ENCODE results near the gene UNC13C. TPM values are rescaled to one million over a fixed set of nuclear protein-coding genes. Genes with fewer than 3 reads are reported as not detected.

The UNC13C gene
- polyA plus RNA-seq, 1 of the 3 experiments (the other 2 are of a cell fraction), result not detected

- TF ChIP-seq CTCF (IDR thresholded peaks at IDR 0.05) (no peak), ELF1 (IDR thresholded peaks at IDR 0.05) (no peak), NRF1 (IDR thresholded peaks at IDR 0.05; ENCODE audit: low read depth, low read length) (no peak), MXI1 (IDR thresholded peaks at IDR 0.05; ENCODE audit: low read depth, low read length) (no peak), SMC3 (IDR thresholded peaks at IDR 0.05; ENCODE audit: low read depth, low read length) (no peak)
These were observed 248.2 kb downstream of the UNC13C start (continued) for GRCh38 chr15:54226455-54226854.

DNA sequence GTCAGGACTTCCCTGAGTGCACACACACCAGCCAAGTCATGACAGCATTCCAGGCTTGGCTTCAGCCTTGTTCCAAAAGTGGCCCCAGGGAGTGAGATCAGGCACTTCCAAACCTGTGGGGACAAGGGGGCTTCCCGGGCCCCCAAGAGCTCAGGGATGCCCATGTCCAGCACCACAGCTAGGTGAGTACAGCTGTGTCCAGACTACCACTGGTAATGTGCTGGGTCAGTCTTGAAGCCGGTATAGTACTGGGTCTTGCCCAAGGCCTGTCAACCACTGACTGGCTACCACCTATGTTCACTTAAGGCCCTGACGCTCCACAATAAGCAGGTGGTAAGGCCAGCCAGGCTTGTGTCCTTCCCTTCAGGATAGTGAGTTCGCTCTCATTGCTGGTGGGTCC is 249.3 kb downstream of the UNC13C start:
- H3K27me3 ChIP-seq (ENCODE audit: insufficient read depth), result no peaks in the 10 kb centered on the region
- WGBS (ENCODE audit: low lambda C conversion rate), result 17% methylated on average over 1 of the region's 4 CpGs
- no peak overlapping the region for H3K4me3 ChIP-seq (ENCODE audit: low read depth in 2 of 2, low read length in 1 of 2)
- no peaks in the 10 kb centered on the region for H3K36me3 ChIP-seq (replicated peaks in 1 of 2; ENCODE audit: control insufficient read depth in 1 of 2, insufficient read depth in 2 of 2, low read length in 1 of 2)
- ChIA-PET CTCF (no interaction called here), POLR2A (no interaction called here)
- no peaks in the 10 kb centered on the region for H4K20me1 ChIP-seq (ENCODE audit: insufficient read depth)
- H3K4me2 ChIP-seq, result no peak overlapping the region
- H3K9ac ChIP-seq, result no peak overlapping the region
- H3K27ac ChIP-seq (ENCODE audit: low read depth in 2 of 2, low read length in 1 of 2), result no peak overlapping the region
- H3K79me2 ChIP-seq (ENCODE audit: insufficient read depth), result no peaks in the 10 kb centered on the region
- no peak for DNase-seq
- TF ChIP-seq USF2 (IDR thresholded peaks at IDR 0.05; ENCODE audit: borderline replicate concordance, low read depth, low read length) (no peak), FOXJ3 (CRISPR knock-in tag; IDR thresholded peaks at IDR 0.05) (no peak), SIN3A (IDR thresholded peaks at IDR 0.05; ENCODE audit: borderline replicate concordance, low read depth, low read length) (no peak), TEAD4 (IDR thresholded peaks at IDR 0.05; ENCODE audit: borderline replicate concordance, insufficient read depth) (no peak)
- H3F3A ChIP-seq (replicated peaks; ENCODE audit: insufficient read depth), result no peaks in the 10 kb centered on the region
- no peaks in the 10 kb centered on the region for H3K9me3 ChIP-seq
- no peaks in the 10 kb centered on the region for H3K4me1 ChIP-seq (ENCODE audit: control insufficient read depth in 1 of 2, insufficient read depth in 2 of 2, low read depth in 1 of 2, low read length in 1 of 2)
- H2AFZ ChIP-seq (ENCODE audit: low read depth), result no peak overlapping the region
- H3K9me2 ChIP-seq, result no peaks in the 10 kb centered on the region

- Histone ChIP-seq H3K9me3 (no peaks in the 10 kb centered on the region), H3K4me3 (ENCODE audit: low read depth in 2 of 2, low read length in 1 of 2) (no peak overlapping the region), H3K9me2 (no peaks in the 10 kb centered on the region), H3K36me3 (replicated peaks in 1 of 2; ENCODE audit: control insufficient read depth in 1 of 2, insufficient read depth in 2 of 2, low read length in 1 of 2) (no peaks in the 10 kb centered on the region), H3K27me3 (ENCODE audit: insufficient read depth) (no peaks in the 10 kb centered on the region; the same call in 1 of the 2 replicates), H3K4me2 (no peak overlapping the region), H3K4me1 (ENCODE audit: control insufficient read depth in 1 of 2, insufficient read depth in 2 of 2, low read depth in 1 of 2, low read length in 1 of 2) (no peaks in the 10 kb centered on the region), H3F3A (replicated peaks; ENCODE audit: insufficient read depth) (no peaks in the 10 kb centered on the region), H3K27ac (ENCODE audit: low read depth in 2 of 2, low read length in 1 of 2) (no peak overlapping the region), H3K79me2 (ENCODE audit: insufficient read depth) (no peaks in the 10 kb centered on the region), H3K9ac (no peak overlapping the region), H4K20me1 (ENCODE audit: insufficient read depth) (no peaks in the 10 kb centered on the region), H2AFZ (ENCODE audit: low read depth) (no peak overlapping the region)
- ChIA-PET CTCF (no interaction called here), POLR2A (no interaction called here)
- DNase-seq, result no peak
- WGBS (ENCODE audit: low lambda C conversion rate), result 3% methylated on average over 3 of the region's 3 CpGs
- TF ChIP-seq SIN3A (IDR thresholded peaks at IDR 0.05; ENCODE audit: borderline replicate concordance, low read depth, low read length), result no peak
- no peak for TF ChIP-seq EP300 (IDR thresholded peaks at IDR 0.05; ENCODE audit: borderline replicate concordance in 1 of 2, low read depth in 1 of 2, low read length in 1 of 2)
- TF ChIP-seq, protein P1, sequence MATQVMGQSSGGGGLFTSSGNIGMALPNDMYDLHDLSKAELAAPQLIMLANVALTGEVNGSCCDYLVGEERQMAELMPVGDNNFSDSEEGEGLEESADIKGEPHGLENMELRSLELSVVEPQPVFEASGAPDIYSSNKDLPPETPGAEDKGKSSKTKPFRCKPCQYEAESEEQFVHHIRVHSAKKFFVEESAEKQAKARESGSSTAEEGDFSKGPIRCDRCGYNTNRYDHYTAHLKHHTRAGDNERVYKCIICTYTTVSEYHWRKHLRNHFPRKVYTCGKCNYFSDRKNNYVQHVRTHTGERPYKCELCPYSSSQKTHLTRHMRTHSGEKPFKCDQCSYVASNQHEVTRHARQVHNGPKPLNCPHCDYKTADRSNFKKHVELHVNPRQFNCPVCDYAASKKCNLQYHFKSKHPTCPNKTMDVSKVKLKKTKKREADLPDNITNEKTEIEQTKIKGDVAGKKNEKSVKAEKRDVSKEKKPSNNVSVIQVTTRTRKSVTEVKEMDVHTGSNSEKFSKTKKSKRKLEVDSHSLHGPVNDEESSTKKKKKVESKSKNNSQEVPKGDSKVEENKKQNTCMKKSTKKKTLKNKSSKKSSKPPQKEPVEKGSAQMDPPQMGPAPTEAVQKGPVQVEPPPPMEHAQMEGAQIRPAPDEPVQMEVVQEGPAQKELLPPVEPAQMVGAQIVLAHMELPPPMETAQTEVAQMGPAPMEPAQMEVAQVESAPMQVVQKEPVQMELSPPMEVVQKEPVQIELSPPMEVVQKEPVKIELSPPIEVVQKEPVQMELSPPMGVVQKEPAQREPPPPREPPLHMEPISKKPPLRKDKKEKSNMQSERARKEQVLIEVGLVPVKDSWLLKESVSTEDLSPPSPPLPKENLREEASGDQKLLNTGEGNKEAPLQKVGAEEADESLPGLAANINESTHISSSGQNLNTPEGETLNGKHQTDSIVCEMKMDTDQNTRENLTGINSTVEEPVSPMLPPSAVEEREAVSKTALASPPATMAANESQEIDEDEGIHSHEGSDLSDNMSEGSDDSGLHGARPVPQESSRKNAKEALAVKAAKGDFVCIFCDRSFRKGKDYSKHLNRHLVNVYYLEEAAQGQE (IDR thresholded peaks at IDR 0.05; ENCODE audit: low read depth, low read length), result no peak
- TF ChIP-seq FOSL2 (IDR thresholded peaks at IDR 0.05; ENCODE audit: borderline replicate concordance, low read depth), result no peak
- TF ChIP-seq, protein P2, sequence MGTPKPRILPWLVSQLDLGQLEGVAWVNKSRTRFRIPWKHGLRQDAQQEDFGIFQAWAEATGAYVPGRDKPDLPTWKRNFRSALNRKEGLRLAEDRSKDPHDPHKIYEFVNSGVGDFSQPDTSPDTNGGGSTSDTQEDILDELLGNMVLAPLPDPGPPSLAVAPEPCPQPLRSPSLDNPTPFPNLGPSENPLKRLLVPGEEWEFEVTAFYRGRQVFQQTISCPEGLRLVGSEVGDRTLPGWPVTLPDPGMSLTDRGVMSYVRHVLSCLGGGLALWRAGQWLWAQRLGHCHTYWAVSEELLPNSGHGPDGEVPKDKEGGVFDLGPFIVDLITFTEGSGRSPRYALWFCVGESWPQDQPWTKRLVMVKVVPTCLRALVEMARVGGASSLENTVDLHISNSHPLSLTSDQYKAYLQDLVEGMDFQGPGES (IDR thresholded peaks at IDR 0.05; ENCODE audit: low read depth, low read length), result no peak
- TF ChIP-seq EZH2phosphoT487 (IDR thresholded peaks at IDR 0.05; ENCODE audit: borderline replicate concordance, low read depth), result no peak
- TF ChIP-seq, protein P3, sequence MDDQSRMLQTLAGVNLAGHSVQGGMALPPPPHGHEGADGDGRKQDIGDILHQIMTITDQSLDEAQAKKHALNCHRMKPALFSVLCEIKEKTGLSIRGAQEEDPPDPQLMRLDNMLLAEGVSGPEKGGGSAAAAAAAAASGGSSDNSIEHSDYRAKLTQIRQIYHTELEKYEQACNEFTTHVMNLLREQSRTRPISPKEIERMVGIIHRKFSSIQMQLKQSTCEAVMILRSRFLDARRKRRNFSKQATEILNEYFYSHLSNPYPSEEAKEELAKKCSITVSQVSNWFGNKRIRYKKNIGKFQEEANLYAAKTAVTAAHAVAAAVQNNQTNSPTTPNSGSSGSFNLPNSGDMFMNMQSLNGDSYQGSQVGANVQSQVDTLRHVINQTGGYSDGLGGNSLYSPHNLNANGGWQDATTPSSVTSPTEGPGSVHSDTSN (IDR thresholded peaks at IDR 0.05), result no peak
- TF ChIP-seq JUND (IDR thresholded peaks at IDR 0.05), result no peak
- TF ChIP-seq YY1 (IDR thresholded peaks at IDR 0.05; ENCODE audit: low read depth), result no peak
- TF ChIP-seq FOXM1 (IDR thresholded peaks at IDR 0.05; ENCODE audit: low read depth), result no peak
- no peak for TF ChIP-seq TCF12 (IDR thresholded peaks at IDR 0.05)
These were observed 272.1 kb downstream of the UNC13C start for GRCh38 chr15:54250326-54250725.
